Measurements from ENCODE around the gene CDC14B. TPM values are rescaled to one million over a fixed set of nuclear protein-coding genes. Genes with fewer than 3 reads are reported as not detected.
"Not testable (repeated sequence)": the region's sequence is repeated elsewhere in the genome, so short reads cannot be mapped to it uniquely, and the experiment has no call there.

CDC14B gene
- polyA plus RNA-seq, 3 donors, result 25.0 to 28.3 (median 27.8) TPM

GRCh38 chr9:96505316-96505991, 114.2 kb downstream of the CDC14B start:
- DNase-seq (ENCODE audit: low read depth in 3 of 3, low spot score in 2 of 3), result no peak

- DNase-seq (ENCODE audit: low read depth in 3 of 3, low spot score in 2 of 3), result no peak
Measured at GRCh38 chr9:96503918-96504317, 115.7 kb downstream of the CDC14B start.

- not testable (repeated sequence) for DNase-seq (ENCODE audit: low read depth in 3 of 3, low spot score in 2 of 3)
Measured at GRCh38 chr9:96503374-96503748, 116.3 kb downstream of the CDC14B start.

GRCh38 chr9:96502539-96503373, 116.9 kb downstream of the CDC14B start:
- DNase-seq (ENCODE audit: low read depth in 3 of 3, low spot score in 2 of 3), result no peak

GRCh38 chr9:96501633-96502538, 117.8 kb downstream of the CDC14B start:
- no peak for DNase-seq (ENCODE audit: low read depth in 3 of 3, low spot score in 2 of 3)

GRCh38 chr9:96500696-96501632, 118.7 kb downstream of the CDC14B start:
- no peak for DNase-seq (ENCODE audit: low read depth in 3 of 3, low spot score in 2 of 3)

GRCh38 chr9:96499257-96499656, 120.4 kb downstream of the CDC14B start:
- no peak for DNase-seq (ENCODE audit: low read depth in 3 of 3, low spot score in 2 of 3)

- DNase-seq (ENCODE audit: low read depth in 3 of 3, low spot score in 2 of 3), result no peak
Measured at GRCh38 chr9:96498796-96499195, 120.8 kb downstream of the CDC14B start.

GRCh38 chr9:96497117-96497399, 122.6 kb downstream of the CDC14B start:
- DNase-seq (ENCODE audit: low read depth in 3 of 3, low spot score in 2 of 3), result no peak

- no peak for DNase-seq (ENCODE audit: low read depth in 3 of 3, low spot score in 2 of 3)
Measured at GRCh38 chr9:96496368-96497116, 123.1 kb downstream of the CDC14B start.

GRCh38 chr9:96495341-96495740, 124.3 kb downstream of the CDC14B start:
- no peak for DNase-seq (ENCODE audit: low read depth in 3 of 3, low spot score in 2 of 3)

GRCh38 chr9:96494215-96494800, 125.3 kb downstream of the CDC14B start:
- DNase-seq (ENCODE audit: low read depth in 3 of 3, low spot score in 2 of 3), result no peak

GRCh38 chr9:96493757-96494156, 125.9 kb downstream of the CDC14B start:
- DNase-seq (ENCODE audit: low read depth in 3 of 3, low spot score in 2 of 3), result no peak

- no peak for DNase-seq (ENCODE audit: low read depth in 3 of 3, low spot score in 2 of 3)
Measured at GRCh38 chr9:96492993-96493531, 126.6 kb downstream of the CDC14B start.

- DNase-seq (ENCODE audit: low read depth in 3 of 3, low spot score in 2 of 3), result no peak
Measured at GRCh38 chr9:96491880-96492525, 127.6 kb downstream of the CDC14B start.

- peak; percentile 33 to 45 (median 44) for DNase-seq (ENCODE audit: low read depth in 3 of 3, low spot score in 2 of 3)
Measured at GRCh38 chr9:96491079-96491879, 128.4 kb downstream of the CDC14B start.

GRCh38 chr9:96490534-96491078, 129.0 kb downstream of the CDC14B start:
- no peak for DNase-seq (ENCODE audit: low read depth in 3 of 3, low spot score in 2 of 3)

Measured in right renal cortex interstitium (tissue), 3 donors.